GM19438 (cell line): ENCODE results near the gene TTC6.

Experiments
- ATAC-seq: cut with Tn5 transposase; IDR thresholded peaks from one replicate; pipeline ENCODE4 v1.9.1; 2021; ENCODE audit warnings: low read depth; ENCODE audit not compliant: unreplicated experiment

The TTC6 gene

GRCh38 chr14:37618498-37619028, 23.1 kb downstream of the TTC6 start:
- ATAC-seq, result no peak

- ATAC-seq, result no peak
Observed at GRCh38 chr14:37620856-37621255, 25.4 kb downstream of the TTC6 start.

GRCh38 chr14:37622231-37622923, 26.9 kb downstream of the TTC6 start:
- no peak for ATAC-seq

- no peak for ATAC-seq
Observed at GRCh38 chr14:37623426-37623951, 28.1 kb downstream of the TTC6 start.

- ATAC-seq, result no peak
Observed at GRCh38 chr14:37623971-37624370, 28.5 kb downstream of the TTC6 start.

- ATAC-seq, result no peak
Observed at GRCh38 chr14:37625597-37626595, 30.5 kb downstream of the TTC6 start.

GRCh38 chr14:37637341-37637740, 41.9 kb downstream of the TTC6 start:
- ATAC-seq, result no peak

- no peak for ATAC-seq
Observed at GRCh38 chr14:37638599-37638998, 43.2 kb downstream of the TTC6 start.

GRCh38 chr14:37641117-37641516, 45.7 kb downstream of the TTC6 start:
- no peak for ATAC-seq

- no peak for ATAC-seq
Observed at GRCh38 chr14:37642125-37642524, 46.7 kb downstream of the TTC6 start.

GRCh38 chr14:37643701-37644100, 48.3 kb downstream of the TTC6 start:
- no peak for ATAC-seq
